GM23338 (cell line): ENCODE results near the gene POLA1.

Experiments used
- CREB1 ChIP-seq: fragments of 250-450 bp; sonication (Bioruptor Pico); IDR thresholded peaks from 2 replicates; pipeline ENCODE4 v1.5.0; 2020; ENCODE audit warnings: low read depth, mild to moderate bottlenecking, moderate library complexity
- EZH2 ChIP-seq: fragments of 200-600 bp; sonication (generic); IDR thresholded peaks from one replicate; pipeline ENCODE4 v1.8.0; 2017; ENCODE audit warnings: antibody characterized with exemption, mild to moderate bottlenecking, low read depth; ENCODE audit not compliant: unreplicated experiment
- EZH2phosphoT487 ChIP-seq: fragments of 200-600 bp; sonication (generic); IDR thresholded peaks from one replicate; pipeline ENCODE4 v1.8.1; 2018; ENCODE audit warnings: antibody characterized with exemption; ENCODE audit not compliant: unreplicated experiment
- JUNB ChIP-seq: IDR thresholded peaks from one replicate; pipeline ENCODE4 v1.6.1; 2016; ENCODE audit warnings: antibody characterized with exemption; ENCODE audit not compliant: unreplicated experiment
- NANOG ChIP-seq: IDR thresholded peaks from 2 replicates; pipeline ENCODE4 v1.6.1; 2016; ENCODE audit warnings: antibody characterized with exemption, borderline replicate concordance
- POLR2AphosphoS5 ChIP-seq: IDR thresholded peaks from 2 replicates; pipeline ENCODE4 v1.6.1; 2016; ENCODE audit warnings: antibody characterized with exemption, low read depth
- ZNF114 ChIP-seq: fragments of 250-450 bp; sonication (Bioruptor Pico); IDR thresholded peaks from 2 replicates; pipeline ENCODE4 v1.5.0; 2020; ENCODE audit warnings: mild to moderate bottlenecking, moderate library complexity
- ZNF331 ChIP-seq: fragments of 250-450 bp; sonication (Bioruptor Pico); IDR thresholded peaks from 2 replicates; pipeline ENCODE4 v1.5.0; 2020; ENCODE audit warnings: low read depth, mild to moderate bottlenecking, moderate library complexity
- TF ChIP-seq, protein P1 (sequence below), 2 experiments: fragments of 200-600 bp in 1 of 2; sonication (generic) in 1 of 2; conservative IDR thresholded peaks; 2 replicates each; pipeline versions ENCODE4 v1.5.1 to v1.6.1; 2016 to 2017; ENCODE audit warnings: antibody characterized with exemption in 2 of 2, low read depth in 2 of 2, mild to moderate bottlenecking in 2 of 2, moderate library complexity in 1 of 2
- TF ChIP-seq, protein P2 (sequence below): IDR thresholded peaks from one replicate; pipeline ENCODE4 v1.6.1; 2018; ENCODE audit warnings: antibody characterized with exemption; ENCODE audit not compliant: unreplicated experiment
- TF ChIP-seq, protein P3 (sequence below): IDR thresholded peaks from 2 replicates; pipeline ENCODE4 v1.6.1; 2016; ENCODE audit warnings: antibody characterized with exemption
- TF ChIP-seq, protein P4 (sequence below): fragments of 250-450 bp; sonication (Bioruptor Pico); IDR thresholded peaks from 2 replicates; pipeline ENCODE4 v1.5.0; 2020; ENCODE audit warnings: mild to moderate bottlenecking, moderate library complexity

DNA sequence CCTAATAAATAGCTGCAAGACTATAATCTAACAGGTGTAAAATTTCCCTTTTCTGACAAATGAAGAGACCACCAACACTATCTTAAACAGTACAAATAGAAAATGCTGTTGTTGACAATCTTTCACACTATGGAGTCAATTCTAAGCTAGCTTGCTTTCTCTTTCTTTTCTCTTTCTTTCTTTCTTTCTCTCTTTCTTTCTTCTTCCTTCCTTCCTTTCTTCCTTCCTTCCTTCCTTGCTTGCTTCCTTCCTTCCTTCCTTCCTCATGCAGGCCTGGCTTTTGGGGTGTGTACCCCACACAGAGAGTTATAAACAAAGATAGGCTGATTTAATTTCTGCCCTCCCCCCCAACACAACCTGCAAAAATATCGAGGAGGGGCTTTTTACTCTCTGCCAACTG is 330.2 kb downstream of the POLA1 start:
- TF ChIP-seq, protein P1, sequence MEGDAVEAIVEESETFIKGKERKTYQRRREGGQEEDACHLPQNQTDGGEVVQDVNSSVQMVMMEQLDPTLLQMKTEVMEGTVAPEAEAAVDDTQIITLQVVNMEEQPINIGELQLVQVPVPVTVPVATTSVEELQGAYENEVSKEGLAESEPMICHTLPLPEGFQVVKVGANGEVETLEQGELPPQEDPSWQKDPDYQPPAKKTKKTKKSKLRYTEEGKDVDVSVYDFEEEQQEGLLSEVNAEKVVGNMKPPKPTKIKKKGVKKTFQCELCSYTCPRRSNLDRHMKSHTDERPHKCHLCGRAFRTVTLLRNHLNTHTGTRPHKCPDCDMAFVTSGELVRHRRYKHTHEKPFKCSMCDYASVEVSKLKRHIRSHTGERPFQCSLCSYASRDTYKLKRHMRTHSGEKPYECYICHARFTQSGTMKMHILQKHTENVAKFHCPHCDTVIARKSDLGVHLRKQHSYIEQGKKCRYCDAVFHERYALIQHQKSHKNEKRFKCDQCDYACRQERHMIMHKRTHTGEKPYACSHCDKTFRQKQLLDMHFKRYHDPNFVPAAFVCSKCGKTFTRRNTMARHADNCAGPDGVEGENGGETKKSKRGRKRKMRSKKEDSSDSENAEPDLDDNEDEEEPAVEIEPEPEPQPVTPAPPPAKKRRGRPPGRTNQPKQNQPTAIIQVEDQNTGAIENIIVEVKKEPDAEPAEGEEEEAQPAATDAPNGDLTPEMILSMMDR (conservative IDR thresholded peaks at IDR 0.05; ENCODE audit: low read depth in 2 of 2): no peak
- TF ChIP-seq EZH2 (no peak), POLR2AphosphoS5 (no peak), EZH2phosphoT487 (no peak), JUNB (no peak), CREB1 (CRISPR knock-in tag) (no peak), NANOG (no peak), ZNF331 (no peak), ZNF114 (CRISPR knock-in tag) (no peak)
- TF ChIP-seq, protein P2, sequence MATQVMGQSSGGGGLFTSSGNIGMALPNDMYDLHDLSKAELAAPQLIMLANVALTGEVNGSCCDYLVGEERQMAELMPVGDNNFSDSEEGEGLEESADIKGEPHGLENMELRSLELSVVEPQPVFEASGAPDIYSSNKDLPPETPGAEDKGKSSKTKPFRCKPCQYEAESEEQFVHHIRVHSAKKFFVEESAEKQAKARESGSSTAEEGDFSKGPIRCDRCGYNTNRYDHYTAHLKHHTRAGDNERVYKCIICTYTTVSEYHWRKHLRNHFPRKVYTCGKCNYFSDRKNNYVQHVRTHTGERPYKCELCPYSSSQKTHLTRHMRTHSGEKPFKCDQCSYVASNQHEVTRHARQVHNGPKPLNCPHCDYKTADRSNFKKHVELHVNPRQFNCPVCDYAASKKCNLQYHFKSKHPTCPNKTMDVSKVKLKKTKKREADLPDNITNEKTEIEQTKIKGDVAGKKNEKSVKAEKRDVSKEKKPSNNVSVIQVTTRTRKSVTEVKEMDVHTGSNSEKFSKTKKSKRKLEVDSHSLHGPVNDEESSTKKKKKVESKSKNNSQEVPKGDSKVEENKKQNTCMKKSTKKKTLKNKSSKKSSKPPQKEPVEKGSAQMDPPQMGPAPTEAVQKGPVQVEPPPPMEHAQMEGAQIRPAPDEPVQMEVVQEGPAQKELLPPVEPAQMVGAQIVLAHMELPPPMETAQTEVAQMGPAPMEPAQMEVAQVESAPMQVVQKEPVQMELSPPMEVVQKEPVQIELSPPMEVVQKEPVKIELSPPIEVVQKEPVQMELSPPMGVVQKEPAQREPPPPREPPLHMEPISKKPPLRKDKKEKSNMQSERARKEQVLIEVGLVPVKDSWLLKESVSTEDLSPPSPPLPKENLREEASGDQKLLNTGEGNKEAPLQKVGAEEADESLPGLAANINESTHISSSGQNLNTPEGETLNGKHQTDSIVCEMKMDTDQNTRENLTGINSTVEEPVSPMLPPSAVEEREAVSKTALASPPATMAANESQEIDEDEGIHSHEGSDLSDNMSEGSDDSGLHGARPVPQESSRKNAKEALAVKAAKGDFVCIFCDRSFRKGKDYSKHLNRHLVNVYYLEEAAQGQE: no peak
- TF ChIP-seq, protein P3, sequence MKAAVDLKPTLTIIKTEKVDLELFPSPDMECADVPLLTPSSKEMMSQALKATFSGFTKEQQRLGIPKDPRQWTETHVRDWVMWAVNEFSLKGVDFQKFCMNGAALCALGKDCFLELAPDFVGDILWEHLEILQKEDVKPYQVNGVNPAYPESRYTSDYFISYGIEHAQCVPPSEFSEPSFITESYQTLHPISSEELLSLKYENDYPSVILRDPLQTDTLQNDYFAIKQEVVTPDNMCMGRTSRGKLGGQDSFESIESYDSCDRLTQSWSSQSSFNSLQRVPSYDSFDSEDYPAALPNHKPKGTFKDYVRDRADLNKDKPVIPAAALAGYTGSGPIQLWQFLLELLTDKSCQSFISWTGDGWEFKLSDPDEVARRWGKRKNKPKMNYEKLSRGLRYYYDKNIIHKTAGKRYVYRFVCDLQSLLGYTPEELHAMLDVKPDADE: no peak
- TF ChIP-seq, protein P4, sequence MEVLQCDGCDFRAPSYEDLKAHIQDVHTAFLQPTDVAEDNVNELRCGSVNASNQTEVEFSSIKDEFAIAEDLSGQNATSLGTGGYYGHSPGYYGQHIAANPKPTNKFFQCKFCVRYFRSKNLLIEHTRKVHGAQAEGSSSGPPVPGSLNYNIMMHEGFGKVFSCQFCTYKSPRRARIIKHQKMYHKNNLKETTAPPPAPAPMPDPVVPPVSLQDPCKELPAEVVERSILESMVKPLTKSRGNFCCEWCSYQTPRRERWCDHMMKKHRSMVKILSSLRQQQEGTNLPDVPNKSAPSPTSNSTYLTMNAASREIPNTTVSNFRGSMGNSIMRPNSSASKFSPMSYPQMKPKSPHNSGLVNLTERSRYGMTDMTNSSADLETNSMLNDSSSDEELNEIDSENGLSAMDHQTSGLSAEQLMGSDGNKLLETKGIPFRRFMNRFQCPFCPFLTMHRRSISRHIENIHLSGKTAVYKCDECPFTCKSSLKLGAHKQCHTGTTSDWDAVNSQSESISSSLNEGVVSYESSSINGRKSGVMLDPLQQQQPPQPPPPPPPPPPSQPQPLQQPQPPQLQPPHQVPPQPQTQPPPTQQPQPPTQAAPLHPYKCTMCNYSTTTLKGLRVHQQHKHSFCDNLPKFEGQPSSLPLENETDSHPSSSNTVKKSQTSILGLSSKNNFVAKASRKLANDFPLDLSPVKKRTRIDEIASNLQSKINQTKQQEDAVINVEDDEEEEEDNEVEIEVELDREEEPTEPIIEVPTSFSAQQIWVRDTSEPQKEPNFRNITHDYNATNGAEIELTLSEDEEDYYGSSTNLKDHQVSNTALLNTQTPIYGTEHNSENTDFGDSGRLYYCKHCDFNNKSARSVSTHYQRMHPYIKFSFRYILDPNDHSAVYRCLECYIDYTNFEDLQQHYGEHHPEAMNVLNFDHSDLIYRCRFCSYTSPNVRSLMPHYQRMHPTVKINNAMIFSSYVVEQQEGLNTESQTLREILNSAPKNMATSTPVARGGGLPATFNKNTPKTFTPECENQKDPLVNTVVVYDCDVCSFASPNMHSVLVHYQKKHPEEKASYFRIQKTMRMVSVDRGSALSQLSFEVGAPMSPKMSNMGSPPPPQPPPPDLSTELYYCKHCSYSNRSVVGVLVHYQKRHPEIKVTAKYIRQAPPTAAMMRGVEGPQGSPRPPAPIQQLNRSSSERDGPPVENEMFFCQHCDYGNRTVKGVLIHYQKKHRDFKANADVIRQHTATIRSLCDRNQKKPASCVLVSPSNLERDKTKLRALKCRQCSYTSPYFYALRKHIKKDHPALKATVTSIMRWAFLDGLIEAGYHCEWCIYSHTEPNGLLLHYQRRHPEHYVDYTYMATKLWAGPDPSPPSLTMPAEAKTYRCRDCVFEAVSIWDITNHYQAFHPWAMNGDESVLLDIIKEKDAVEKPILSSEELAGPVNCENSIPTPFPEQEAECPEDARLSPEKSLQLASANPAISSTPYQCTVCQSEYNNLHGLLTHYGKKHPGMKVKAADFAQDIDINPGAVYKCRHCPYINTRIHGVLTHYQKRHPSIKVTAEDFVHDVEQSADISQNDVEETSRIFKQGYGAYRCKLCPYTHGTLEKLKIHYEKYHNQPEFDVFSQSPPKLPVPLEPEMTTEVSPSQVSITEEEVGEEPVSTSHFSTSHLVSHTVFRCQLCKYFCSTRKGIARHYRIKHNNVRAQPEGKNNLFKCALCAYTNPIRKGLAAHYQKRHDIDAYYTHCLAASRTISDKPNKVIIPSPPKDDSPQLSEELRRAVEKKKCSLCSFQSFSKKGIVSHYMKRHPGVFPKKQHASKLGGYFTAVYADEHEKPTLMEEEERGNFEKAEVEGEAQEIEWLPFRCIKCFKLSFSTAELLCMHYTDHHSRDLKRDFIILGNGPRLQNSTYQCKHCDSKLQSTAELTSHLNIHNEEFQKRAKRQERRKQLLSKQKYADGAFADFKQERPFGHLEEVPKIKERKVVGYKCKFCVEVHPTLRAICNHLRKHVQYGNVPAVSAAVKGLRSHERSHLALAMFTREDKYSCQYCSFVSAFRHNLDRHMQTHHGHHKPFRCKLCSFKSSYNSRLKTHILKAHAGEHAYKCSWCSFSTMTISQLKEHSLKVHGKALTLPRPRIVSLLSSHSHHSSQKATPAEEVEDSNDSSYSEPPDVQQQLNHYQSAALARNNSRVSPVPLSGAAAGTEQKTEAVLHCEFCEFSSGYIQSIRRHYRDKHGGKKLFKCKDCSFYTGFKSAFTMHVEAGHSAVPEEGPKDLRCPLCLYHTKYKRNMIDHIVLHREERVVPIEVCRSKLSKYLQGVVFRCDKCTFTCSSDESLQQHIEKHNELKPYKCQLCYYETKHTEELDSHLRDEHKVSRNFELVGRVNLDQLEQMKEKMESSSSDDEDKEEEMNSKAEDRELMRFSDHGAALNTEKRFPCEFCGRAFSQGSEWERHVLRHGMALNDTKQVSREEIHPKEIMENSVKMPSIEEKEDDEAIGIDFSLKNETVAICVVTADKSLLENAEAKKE: no peak
